ENCODE results near the gene ZIC5. TPM values are rescaled to one million over a fixed set of nuclear protein-coding genes. Genes with fewer than 3 reads are reported as not detected.

The ZIC5 gene
- total RNA-seq, 1 donor, result not detected

DNA sequence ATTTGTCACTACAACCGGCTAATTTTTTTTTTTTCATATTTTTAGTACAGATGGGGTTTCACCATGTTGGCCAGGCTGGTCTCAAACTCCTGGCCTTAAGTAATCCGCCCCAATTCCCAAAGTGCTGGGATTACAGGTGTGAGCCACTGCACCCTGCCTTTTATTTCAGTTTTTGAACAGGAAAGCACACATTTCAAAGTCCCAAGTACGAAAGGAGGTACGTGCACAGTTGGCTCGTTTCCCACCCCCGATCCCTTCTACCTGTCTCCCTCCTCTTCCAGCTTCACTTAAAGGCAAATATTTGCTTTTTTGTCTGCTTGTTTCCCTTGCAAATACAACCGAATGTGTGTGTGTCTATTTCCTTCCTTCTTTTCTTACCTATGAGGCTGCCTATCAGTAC lies 30.5 kb downstream of the ZIC5 start:
- H3K4me3 ChIP-seq (ENCODE audit: low read depth, low read length), result no peak overlapping the region
- DNase-seq (ENCODE audit: low read depth), result no peak
- TF ChIP-seq, protein P1, sequence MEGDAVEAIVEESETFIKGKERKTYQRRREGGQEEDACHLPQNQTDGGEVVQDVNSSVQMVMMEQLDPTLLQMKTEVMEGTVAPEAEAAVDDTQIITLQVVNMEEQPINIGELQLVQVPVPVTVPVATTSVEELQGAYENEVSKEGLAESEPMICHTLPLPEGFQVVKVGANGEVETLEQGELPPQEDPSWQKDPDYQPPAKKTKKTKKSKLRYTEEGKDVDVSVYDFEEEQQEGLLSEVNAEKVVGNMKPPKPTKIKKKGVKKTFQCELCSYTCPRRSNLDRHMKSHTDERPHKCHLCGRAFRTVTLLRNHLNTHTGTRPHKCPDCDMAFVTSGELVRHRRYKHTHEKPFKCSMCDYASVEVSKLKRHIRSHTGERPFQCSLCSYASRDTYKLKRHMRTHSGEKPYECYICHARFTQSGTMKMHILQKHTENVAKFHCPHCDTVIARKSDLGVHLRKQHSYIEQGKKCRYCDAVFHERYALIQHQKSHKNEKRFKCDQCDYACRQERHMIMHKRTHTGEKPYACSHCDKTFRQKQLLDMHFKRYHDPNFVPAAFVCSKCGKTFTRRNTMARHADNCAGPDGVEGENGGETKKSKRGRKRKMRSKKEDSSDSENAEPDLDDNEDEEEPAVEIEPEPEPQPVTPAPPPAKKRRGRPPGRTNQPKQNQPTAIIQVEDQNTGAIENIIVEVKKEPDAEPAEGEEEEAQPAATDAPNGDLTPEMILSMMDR (IDR thresholded peaks at IDR 0.05; ENCODE audit: insufficient read depth, low read depth, low read length), result no peak

DNA sequence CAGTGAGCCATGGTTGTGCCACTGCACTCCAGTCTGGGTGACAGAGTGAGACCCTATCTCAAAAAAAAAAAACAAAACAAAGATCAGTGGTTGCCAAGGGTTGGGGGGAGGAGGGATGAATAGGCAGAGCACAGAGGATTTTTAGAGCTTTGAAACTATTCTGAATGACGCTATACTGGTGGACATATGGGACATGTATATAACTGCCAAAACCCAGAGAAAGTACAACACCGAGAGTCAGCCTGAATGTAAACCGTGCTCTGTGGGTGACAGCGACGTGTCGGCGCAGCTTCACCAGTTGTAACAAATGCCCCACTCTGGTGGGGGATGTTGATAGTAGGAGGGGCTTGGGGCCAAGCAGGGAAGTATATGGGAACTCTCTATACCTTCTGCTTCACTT lies 32.9 kb downstream of the ZIC5 start:
- H3K4me3 ChIP-seq (ENCODE audit: low read depth, low read length), result no peak overlapping the region
- TF ChIP-seq, protein P1 (IDR thresholded peaks at IDR 0.05; ENCODE audit: insufficient read depth, low read depth, low read length), result no peak
- no peak for DNase-seq (ENCODE audit: low read depth)

DNA sequence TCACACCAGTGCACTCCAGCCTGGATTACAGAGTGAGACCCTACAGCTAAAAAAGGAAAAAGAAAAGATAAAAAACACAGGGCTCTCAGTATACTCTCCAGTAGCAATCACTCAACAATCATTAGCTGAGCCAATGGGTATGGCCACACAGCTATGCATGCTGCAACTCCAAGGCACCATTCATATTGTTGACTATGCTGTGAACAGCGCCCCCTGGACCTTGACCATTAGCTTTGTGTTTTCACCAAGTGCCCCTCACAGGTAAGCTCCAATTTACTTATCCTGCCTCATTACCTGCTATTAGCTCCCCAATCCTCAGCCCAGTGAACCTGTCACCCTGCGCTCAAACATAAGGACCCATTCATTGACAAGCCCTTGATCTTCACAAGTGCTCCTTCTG lies 35.8 kb downstream of the ZIC5 start:
- no peak for DNase-seq (ENCODE audit: low read depth)
- TF ChIP-seq, protein P1 (IDR thresholded peaks at IDR 0.05; ENCODE audit: insufficient read depth, low read depth, low read length), result no peak
- H3K4me3 ChIP-seq (ENCODE audit: low read depth, low read length), result no peak overlapping the region

DNA sequence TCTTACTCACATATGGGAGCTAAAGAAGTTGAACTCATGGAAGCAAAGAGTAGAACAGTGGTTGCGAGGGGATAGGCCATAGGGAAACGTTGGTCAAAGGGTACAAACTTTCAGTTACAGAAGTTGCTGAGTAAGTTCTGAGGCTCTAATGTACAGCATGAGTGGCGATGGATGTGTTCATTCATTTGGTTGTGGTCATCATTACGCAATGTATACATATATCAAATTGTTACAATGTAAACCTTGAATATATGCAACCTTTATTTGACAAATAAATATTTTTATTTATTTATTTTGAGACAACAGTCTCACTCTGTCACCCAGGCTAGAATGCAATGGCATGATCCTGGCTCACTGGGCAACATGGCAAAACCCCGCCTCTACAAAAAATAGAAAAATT lies 38.7 kb downstream of the ZIC5 start:
- H3K4me3 ChIP-seq (ENCODE audit: low read depth, low read length), result no peak overlapping the region
- TF ChIP-seq, protein P1 (IDR thresholded peaks at IDR 0.05; ENCODE audit: insufficient read depth, low read depth, low read length), result no peak
- no peak for DNase-seq (ENCODE audit: low read depth)

DNA sequence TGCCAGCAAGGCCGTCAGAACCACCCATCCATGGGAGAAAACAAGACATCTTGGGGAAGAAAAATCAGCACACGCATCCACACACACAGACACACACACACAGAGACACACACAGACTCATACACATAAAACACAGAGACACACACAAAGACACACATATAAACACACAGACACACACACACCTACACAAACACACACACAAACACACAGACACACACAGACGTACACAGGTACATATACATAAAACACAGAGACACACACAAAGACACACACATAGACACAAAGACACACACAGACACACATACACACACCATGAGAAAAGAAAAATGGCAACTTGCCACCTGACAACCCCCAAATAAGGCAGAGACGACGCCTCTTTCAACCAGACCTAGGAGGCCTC lies 40.6 kb downstream of the ZIC5 start:
- no peak for DNase-seq (ENCODE audit: low read depth)
- H3K4me3 ChIP-seq (ENCODE audit: low read depth, low read length), result no peak overlapping the region
- TF ChIP-seq, protein P1 (IDR thresholded peaks at IDR 0.05; ENCODE audit: insufficient read depth, low read depth, low read length), result no peak

DNA sequence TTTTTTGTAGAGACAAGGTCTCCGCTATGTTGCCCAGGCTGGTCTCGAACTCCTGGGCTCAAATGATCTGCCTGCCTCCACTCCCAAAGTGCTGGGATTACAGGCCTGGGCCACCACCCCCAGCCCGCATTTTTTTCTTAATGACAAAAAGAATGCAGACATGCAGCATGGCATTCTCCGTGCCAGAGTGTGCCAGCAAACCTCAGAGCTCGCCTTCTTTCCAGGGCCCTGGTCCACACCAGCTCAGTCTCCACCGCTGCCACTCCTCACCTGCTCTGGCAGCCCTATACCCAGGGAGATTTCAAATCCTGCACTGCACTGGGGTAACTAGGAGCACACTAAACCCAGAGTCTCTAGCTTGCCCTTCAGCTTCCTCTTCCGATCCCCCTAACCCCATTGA lies 41.7 kb downstream of the ZIC5 start:
- TF ChIP-seq, protein P1 (IDR thresholded peaks at IDR 0.05; ENCODE audit: insufficient read depth, low read depth, low read length), result no peak
- DNase-seq (ENCODE audit: low read depth), result no peak

DNA sequence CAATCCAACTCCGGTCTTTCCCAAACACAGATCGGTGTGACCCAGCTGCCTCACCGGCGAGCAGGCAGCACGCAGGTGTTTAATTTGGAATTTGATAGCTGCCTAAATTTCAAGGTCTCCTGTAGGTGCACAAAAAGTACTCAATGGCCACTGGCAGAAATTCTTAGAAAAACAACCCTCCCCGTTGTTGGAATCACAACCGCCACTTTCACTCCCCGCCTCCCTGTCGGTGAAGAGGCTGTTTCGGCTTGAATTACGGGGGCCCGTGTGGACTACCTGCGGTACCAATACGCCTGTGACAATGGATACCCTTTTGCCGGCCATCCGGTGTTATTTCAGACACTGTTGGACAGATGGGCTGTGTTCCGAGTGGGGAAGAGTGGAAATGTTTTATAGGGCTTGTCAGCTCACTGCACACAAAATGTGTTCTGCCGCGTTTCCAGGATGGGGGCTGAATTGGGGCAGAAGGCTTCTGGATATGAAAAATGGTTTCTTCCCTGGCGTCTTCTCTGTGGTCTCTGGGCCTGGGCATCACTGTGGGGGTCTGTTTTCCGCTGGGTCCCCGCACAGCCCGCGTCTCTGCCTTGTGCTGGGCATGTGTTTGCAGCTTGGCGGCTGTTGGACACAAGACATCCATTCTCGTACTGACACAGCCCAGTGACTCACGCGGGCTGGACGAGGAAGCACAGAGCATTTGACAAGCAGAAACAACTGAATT lies 45.4 kb downstream of the ZIC5 start:
- DNase-seq (ENCODE audit: low read depth), result peak; percentile 3
- TF ChIP-seq, protein P1 (IDR thresholded peaks at IDR 0.05; ENCODE audit: insufficient read depth, low read depth, low read length), result no peak
- no peak overlapping the region for H3K4me3 ChIP-seq (ENCODE audit: low read depth, low read length)

More for the DNA sequence above, 41.7 kb downstream of the ZIC5 start:
- no peak overlapping the region for H3K4me3 ChIP-seq (ENCODE audit: low read depth, low read length)
